Sigmoid colon (tissue), 7 donors: ENCODE measurements around the gene FGF11. TPM values are rescaled to one million over a fixed set of nuclear protein-coding genes. Genes with fewer than 3 reads are reported as not detected.

Source experiments
- DNase-seq: peaks from one replicate; pipeline ENCODE4 v3.0.0-alpha.2; 2019
- H3K27ac ChIP-seq, 4 donors: fragments of 200-600 bp; sonication (generic); one replicate each; pipeline ENCODE4 v1.5.1; 2016 to 2019; ENCODE audit warnings: mild to moderate bottlenecking in 1 of 4
- H3K27me3 ChIP-seq, 3 donors: fragments of 200-600 bp; sonication (generic); one replicate each; pipeline ENCODE4 v1.5.1; 2019; ENCODE audit warnings: mild to moderate bottlenecking in 1 of 3
- H3K36me3 ChIP-seq, 4 donors: fragments of 200-600 bp; sonication (generic); one replicate each; pipeline ENCODE4 v1.5.1; 2016 to 2019
- H3K4me1 ChIP-seq, 4 donors: fragments of 200-600 bp; sonication (generic); one replicate each; pipeline ENCODE4 v1.5.1; 2017 to 2019
- H3K4me3 ChIP-seq, 4 donors: fragments of 200-600 bp; sonication (generic); one replicate each; pipeline ENCODE4 v1.5.1; 2017 to 2019; ENCODE audit warnings: mild to moderate bottlenecking in 2 of 4, moderate library complexity in 1 of 4
- H3K9me3 ChIP-seq, 4 donors: fragments of 200-600 bp in 3 of 4; sonication (generic) in 3 of 4; one replicate each; pipeline versions ENCODE4 v1.5.1 to v1.6.1; 2013 to 2019
- EP300 ChIP-seq, 4 donors: sonication (generic); formaldehyde crosslinking; IDR thresholded peaks; one replicate each; pipeline ENCODE4 v1.6.1; 2017; ENCODE audit warnings: antibody characterized with exemption in 4 of 4
- POLR2A ChIP-seq, 2 donors: fragments of 450-650 bp; IDR thresholded peaks; one replicate each; pipeline ENCODE4 v1.6.1; 2016; ENCODE audit warnings: antibody characterized with exemption in 2 of 2, mild to moderate bottlenecking in 2 of 2, moderate library complexity in 2 of 2
- POLR2AphosphoS5 ChIP-seq, 4 donors: sonication (generic); formaldehyde crosslinking; IDR thresholded peaks; one replicate each; pipeline ENCODE4 v1.6.1; 2017; ENCODE audit warnings: antibody characterized with exemption in 4 of 4
- WGBS, 2 donors: extraction: QIAGEN DNeasy Blood & Tissue Kit; methylation state at CpG; one replicate each; pipeline ENCODE4 v1.1.7; 2013; 5-methylcytosine and 5-hydroxymethylcytosine counted together
- intact Hi-C: fragments of 100-400 bp; cut with DNase I; formaldehyde crosslinking; loops from one replicate; pipeline ENCODE4 v1.15.1; 2023
- polyA plus RNA-seq, 3 donors: library from polyadenylated mRNA; stranded (reverse); fragments of 200-250 nt; gene quantifications; one replicate each; pipeline ENCODE4 v1.2.3, GENCODE V29; 2013
- total RNA-seq, 4 donors: library from RNA; depleted of rRNA; stranded (reverse); fragments of >200 nt; gene quantifications; one replicate each; pipeline ENCODE4 v1.1.0, GENCODE V29; 2016
- TF ChIP-seq, protein P1 (sequence below), 4 experiments: fragments of 450-650 bp in 3 of 4; fragments of 200-600 bp in 1 of 4; IDR thresholded peaks; one replicate each; pipeline ENCODE4 v1.5.1; 2016 to 2019; ENCODE audit warnings: antibody characterized with exemption in 4 of 4, mild to moderate bottlenecking in 3 of 4, moderate library complexity in 2 of 4
- donor health status: healthy with polysubstance abuse.
- donor health status: Bipolar disorder and iron deficiency.
- donor health status: healthy.

Gene FGF11
- total and polyA plus RNA-seq, 7 donors, result 0.36 to 2.8 (median 0.69) TPM; not detected in 4

DNA sequence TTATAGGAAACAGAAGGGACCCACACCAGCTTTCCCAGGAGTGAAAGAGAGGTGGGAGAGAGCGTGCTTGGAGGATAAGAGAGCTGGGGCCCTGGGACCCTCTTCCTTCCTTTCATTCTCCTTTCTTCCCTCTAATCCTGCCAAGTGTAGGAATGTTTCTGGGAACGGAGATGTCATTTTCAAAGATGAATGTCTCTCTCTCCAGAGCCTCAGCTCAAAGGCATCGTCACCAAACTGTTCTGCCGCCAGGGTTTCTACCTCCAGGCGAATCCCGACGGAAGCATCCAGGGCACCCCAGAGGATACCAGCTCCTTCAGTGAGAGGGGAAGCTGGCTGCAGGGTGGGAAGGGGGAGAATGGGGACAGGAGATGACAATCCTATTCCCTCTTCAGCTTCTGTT lies 2.0 kb downstream of the FGF11 start:
- Histone ChIP-seq H3K9me3 (no peaks in the 10 kb centered on the region), H3K36me3 (no peaks in the 10 kb centered on the region), H3K4me3 (no peak overlapping the region), H3K27ac (no peak overlapping the region), H3K4me1 (peaks cover 0 to 61% (median 49%) of the 10 kb centered on the region in 4 donors), H3K27me3 (peaks cover 45 to 79% (median 67%) of the 10 kb centered on the region in 3 donors)
- intact Hi-C loops, result no loop called here
- WGBS, 2 donors, result 73 to 81% methylated on average over 7 of the region's 7 CpGs
- TF ChIP-seq, protein P1, sequence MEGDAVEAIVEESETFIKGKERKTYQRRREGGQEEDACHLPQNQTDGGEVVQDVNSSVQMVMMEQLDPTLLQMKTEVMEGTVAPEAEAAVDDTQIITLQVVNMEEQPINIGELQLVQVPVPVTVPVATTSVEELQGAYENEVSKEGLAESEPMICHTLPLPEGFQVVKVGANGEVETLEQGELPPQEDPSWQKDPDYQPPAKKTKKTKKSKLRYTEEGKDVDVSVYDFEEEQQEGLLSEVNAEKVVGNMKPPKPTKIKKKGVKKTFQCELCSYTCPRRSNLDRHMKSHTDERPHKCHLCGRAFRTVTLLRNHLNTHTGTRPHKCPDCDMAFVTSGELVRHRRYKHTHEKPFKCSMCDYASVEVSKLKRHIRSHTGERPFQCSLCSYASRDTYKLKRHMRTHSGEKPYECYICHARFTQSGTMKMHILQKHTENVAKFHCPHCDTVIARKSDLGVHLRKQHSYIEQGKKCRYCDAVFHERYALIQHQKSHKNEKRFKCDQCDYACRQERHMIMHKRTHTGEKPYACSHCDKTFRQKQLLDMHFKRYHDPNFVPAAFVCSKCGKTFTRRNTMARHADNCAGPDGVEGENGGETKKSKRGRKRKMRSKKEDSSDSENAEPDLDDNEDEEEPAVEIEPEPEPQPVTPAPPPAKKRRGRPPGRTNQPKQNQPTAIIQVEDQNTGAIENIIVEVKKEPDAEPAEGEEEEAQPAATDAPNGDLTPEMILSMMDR (IDR thresholded peaks at IDR 0.05), result no peak
- TF ChIP-seq POLR2A (IDR thresholded peaks at IDR 0.05) (no peak), POLR2AphosphoS5 (IDR thresholded peaks at IDR 0.05) (no peak), EP300 (IDR thresholded peaks at IDR 0.05) (no peak)
- DNase-seq, result no peak

DNA sequence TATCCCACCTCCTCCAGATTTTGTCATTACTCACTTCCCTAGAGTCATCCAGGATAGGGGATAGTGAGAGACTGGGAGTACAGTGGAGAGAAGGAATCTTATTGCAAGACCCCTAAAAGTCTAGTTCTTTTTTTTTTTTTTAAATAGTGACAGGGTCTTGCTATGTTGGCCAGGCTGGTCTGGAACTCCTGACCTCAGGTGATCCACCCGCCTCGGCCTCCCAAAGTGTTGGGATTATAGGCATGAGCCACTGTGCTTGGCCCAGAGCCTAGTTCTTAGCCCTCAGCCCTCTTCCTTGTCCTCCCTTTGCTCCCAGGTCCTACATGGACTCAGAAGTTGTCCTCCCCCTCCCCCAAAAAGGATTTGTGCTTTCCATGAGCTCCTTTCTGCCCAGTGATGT lies 2.8 kb downstream of the FGF11 start:
- DNase-seq, result no peak
- Histone ChIP-seq H3K4me1 (peaks cover 0 to 58% (median 43%) of the 10 kb centered on the region in 4 donors), H3K27ac (no peak overlapping the region), H3K4me3 (no peak overlapping the region), H3K9me3 (no peaks in the 10 kb centered on the region), H3K36me3 (no peaks in the 10 kb centered on the region), H3K27me3 (peaks cover 42 to 81% (median 74%) of the 10 kb centered on the region in 3 donors)
- intact Hi-C loops, result no loop called here
- 72 to 91% methylated on average over 2 of the region's 2 CpGs for WGBS, 2 donors
- TF ChIP-seq POLR2A (IDR thresholded peaks at IDR 0.05) (no peak), POLR2AphosphoS5 (IDR thresholded peaks at IDR 0.05) (no peak), EP300 (IDR thresholded peaks at IDR 0.05) (no peak)
- TF ChIP-seq, protein P1 (IDR thresholded peaks at IDR 0.05), result no peak

DNA sequence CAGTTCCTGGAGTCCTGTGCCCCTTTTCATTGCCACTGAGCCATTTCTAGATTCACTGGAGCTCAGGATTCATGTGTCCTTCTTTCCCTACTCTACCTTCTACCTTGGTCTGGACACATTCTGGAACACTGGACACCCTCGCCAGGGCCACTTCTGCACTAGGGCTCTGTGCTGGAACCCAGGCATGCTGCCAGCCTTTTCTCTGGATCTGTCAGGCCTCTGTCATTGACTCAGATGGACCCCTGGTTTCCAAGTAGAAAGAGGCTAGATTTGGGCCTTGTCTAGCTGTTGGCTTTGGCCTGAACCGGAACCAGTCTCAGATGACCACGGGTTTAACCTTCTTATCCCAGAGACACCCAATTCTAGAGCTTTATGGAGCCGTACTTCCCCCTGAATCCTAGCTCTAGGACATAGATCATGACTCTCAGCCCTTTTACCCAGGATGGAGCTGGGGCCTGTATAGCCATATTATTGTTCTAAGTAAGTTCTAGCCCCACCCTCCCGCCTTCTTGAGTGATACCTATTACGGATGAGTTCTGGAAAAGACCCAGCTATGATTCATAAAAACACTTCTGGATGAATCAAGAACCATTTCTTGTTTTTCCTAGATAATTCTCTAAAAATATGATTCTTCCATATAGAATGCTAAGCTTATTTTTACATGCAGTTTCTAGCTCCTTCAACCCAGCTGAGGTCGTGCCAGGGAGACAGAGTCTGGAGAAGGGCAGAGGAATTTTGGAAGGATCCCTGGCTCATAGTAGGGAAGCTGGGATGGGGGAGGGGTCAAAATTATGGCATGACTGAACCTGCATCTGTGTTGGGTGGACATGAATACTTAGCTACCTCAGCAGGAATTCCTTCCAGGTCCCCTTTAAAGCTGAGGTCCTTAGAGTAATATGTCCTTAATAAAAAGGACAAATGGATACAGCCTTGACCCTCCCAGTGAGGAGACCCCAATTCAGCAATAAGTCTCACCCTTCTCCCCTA lies 4.5 kb downstream of the FGF11 start:
- DNase-seq, result no peak
- TF ChIP-seq EP300 (IDR thresholded peaks at IDR 0.05), result no peak
- TF ChIP-seq, protein P1 (IDR thresholded peaks at IDR 0.05), result no peak
- no peak for TF ChIP-seq POLR2AphosphoS5 (IDR thresholded peaks at IDR 0.05)
- TF ChIP-seq POLR2A (IDR thresholded peaks at IDR 0.05), result no peak
- WGBS, 2 donors, result 79 to 86% methylated on average over 7 of the region's 7 CpGs
- Histone ChIP-seq H3K27ac (no peak overlapping the region), H3K4me1 (peaks cover 0 to 42% (median 30%) of the 10 kb centered on the region in 4 donors), H3K9me3 (no peaks in the 10 kb centered on the region), H3K4me3 (no peak overlapping the region), H3K36me3 (no peaks in the 10 kb centered on the region), H3K27me3 (peaks cover 34 to 81% (median 63%) of the 10 kb centered on the region in 3 donors)
- intact Hi-C loops, result no loop called here

DNA sequence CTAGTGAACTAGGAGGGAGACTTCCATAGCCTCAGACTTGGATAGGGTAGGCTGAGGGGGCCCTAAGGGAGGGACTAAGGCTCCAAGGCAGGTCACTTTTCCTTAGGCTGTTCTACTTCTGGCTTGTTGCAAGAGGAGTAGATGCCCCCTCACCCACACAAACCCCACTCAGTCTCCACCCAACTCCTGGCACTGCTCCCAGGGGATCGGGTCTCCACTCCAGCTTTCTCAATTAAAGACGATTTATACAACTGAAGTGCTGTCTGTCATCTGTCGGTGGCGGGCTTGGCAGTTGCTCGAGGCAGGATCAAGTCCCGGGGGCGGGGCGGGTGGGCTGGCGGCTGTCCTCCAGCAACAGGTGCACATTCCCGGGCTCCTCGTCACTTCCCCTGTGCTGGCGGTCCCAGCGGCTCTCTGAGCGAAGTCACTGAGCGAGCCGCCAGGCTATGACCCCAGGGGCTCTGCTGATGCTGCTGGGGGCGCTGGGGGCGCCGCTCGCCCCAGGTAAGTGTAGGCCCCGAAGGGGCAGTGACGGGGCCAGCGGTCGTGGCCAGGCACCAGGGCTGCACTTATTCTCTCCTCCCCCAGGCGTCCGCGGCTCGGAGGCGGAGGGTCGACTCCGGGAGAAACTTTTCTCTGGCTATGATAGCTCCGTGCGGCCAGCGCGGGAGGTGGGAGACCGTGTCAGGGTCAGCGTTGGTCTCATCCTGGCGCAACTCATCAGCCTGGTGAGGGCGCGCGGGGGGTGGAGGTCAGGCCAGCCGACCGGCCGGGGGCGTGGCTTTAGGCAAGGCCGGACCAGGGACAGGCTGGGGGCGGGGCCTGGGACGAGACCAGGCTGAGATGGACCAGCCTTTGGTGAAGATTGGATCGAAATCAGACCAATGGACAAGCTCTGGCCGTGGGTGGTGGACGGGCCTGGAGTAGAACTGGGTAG lies 5.6 kb downstream of the FGF11 start, which contains the start of gene CHRNB1:
CHRNB1 (plus strand) TSS at position 380 of the 937 bp plus-strand sequence; CDS start at position 447, 67 bp downstream.
- Histone ChIP-seq H3K36me3 (no peaks in the 10 kb centered on the region), H3K4me3 (peak within 1 kb of the TSS in 3 of 4 donors; percentile 18 to 42 (median 34)), H3K27ac (no peak within 1 kb of the TSS), H3K27me3 (peaks cover 23 to 70% (median 51%) of the 10 kb centered on the region in 3 donors), H3K9me3 (no peaks in the 10 kb centered on the region), H3K4me1 (peaks cover 0 to 31% (median 22%) of the 10 kb centered on the region in 4 donors)
- TF ChIP-seq POLR2AphosphoS5 (IDR thresholded peaks at IDR 0.05), result no peak
- TF ChIP-seq, protein P1 (IDR thresholded peaks at IDR 0.05), result no peak
- TF ChIP-seq EP300 (IDR thresholded peaks at IDR 0.05), result no peak
- no peak for TF ChIP-seq POLR2A (IDR thresholded peaks at IDR 0.05)
- peak; percentile 77 for DNase-seq
- intact Hi-C loops, result no loop called here
- 7 to 19% methylated on average over 51 of the region's 51 CpGs for WGBS, 2 donors
